ENCODE measurements around the gene GALNT14.
A peak's percentile ranks its signal among the peaks of the same experiment; 100 is the strongest.

Gene GALNT14

GRCh38 chr2:31132786-31133185 lies 5.5 kb downstream of the GALNT14 start:
- DNase-seq = no peak

- no peak for DNase-seq
Observed at GRCh38 chr2:31131871-31132270, 6.4 kb downstream of the GALNT14 start.

GRCh38 chr2:31129375-31130171 lies 8.7 kb downstream of the GALNT14 start:
- no peak for DNase-seq

GRCh38 chr2:31127931-31128330 lies 10.3 kb downstream of the GALNT14 start:
- DNase-seq = peak in 1 of 2 donors; percentile 55

- no peak for DNase-seq
Observed at GRCh38 chr2:31125918-31126695, 12.1 kb downstream of the GALNT14 start.

GRCh38 chr2:31124904-31125303 lies 13.3 kb downstream of the GALNT14 start:
- DNase-seq = no peak

GRCh38 chr2:31122133-31122532 lies 16.1 kb downstream of the GALNT14 start:
- no peak for DNase-seq

GRCh38 chr2:31113765-31114164 lies 24.5 kb downstream of the GALNT14 start:
- no peak for DNase-seq

- no peak for DNase-seq
Observed at GRCh38 chr2:31112544-31112943, 25.7 kb downstream of the GALNT14 start.

- no peak for DNase-seq
Observed at GRCh38 chr2:31110998-31111397, 27.2 kb downstream of the GALNT14 start.

- peak; percentile 50 to 75 for DNase-seq
Observed at GRCh38 chr2:31110431-31110830, 27.8 kb downstream of the GALNT14 start.

GRCh38 chr2:31109633-31110192 lies 28.5 kb downstream of the GALNT14 start:
- no peak for DNase-seq

- DNase-seq = no peak
Observed at GRCh38 chr2:31108561-31109286, 29.5 kb downstream of the GALNT14 start.

- DNase-seq = no peak
Observed at GRCh38 chr2:31107591-31108300, 30.5 kb downstream of the GALNT14 start.

- peak; percentile 29 to 42 for DNase-seq
Observed at GRCh38 chr2:31101701-31102100, 36.5 kb downstream of the GALNT14 start.

- no peak for DNase-seq
Observed at GRCh38 chr2:31097962-31098613, 40.2 kb downstream of the GALNT14 start.

- no peak for DNase-seq
Observed at GRCh38 chr2:31090188-31090587, 48.1 kb downstream of the GALNT14 start.

- DNase-seq = no peak
Observed at GRCh38 chr2:31089645-31090044, 48.6 kb downstream of the GALNT14 start.

- DNase-seq = no peak
Observed at GRCh38 chr2:31088504-31089195, 49.6 kb downstream of the GALNT14 start.

- no peak for DNase-seq
Observed at GRCh38 chr2:31087491-31087890, 50.7 kb downstream of the GALNT14 start.

- DNase-seq = no peak
Observed at GRCh38 chr2:31086590-31086989, 51.6 kb downstream of the GALNT14 start.
